COLO668 (cell line): ENCODE measurements around the gene UBE3C.

ENCODE experiments used
- DNase-seq: peaks from one replicate; lab custom pipeline; 2025; ENCODE audit not compliant: unreplicated experiment; lab: John Stamatoyannopoulos, UW

UBE3C gene

GRCh38 chr7:157282141-157282801, 143.5 kb downstream of the UBE3C start:
- no peak for DNase-seq

DNA sequence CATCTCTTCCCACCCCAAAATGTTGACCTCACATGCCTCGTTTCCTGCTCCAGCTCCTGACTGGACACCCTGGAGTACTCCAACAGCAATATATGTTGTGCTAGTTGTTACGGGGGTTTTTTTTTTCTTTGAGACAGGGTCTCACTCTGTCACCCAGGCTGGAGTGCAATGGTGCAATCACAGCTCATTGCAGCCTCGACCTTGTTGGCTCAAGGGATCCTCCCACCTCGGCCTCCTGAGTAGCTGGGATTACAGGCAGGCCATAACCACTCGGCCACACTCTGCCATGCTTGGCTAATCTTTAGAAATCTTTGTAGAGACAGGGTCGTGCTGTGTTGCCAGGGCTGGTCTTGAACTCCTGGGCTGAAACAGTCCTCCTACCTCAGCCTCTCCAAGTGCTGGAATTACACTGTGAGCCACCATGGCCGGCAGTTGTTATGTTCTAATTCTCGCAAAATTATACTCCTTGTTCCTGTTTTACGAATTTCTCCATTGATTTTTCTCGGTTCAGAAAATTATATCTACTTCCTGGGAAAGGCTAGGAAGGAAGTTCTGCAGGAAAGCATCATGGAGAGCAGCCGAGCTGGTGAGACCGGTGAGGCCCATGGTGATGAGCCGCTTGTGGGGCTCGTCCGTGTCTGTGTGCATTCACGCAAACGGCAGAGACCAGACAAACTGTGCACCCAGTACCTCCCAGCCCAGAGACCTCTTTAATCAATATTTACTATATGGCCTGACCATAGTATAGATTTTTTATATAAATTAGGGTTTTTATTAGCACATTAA, 145.7 kb downstream of the UBE3C start:
- DNase-seq, result no peak

DNA sequence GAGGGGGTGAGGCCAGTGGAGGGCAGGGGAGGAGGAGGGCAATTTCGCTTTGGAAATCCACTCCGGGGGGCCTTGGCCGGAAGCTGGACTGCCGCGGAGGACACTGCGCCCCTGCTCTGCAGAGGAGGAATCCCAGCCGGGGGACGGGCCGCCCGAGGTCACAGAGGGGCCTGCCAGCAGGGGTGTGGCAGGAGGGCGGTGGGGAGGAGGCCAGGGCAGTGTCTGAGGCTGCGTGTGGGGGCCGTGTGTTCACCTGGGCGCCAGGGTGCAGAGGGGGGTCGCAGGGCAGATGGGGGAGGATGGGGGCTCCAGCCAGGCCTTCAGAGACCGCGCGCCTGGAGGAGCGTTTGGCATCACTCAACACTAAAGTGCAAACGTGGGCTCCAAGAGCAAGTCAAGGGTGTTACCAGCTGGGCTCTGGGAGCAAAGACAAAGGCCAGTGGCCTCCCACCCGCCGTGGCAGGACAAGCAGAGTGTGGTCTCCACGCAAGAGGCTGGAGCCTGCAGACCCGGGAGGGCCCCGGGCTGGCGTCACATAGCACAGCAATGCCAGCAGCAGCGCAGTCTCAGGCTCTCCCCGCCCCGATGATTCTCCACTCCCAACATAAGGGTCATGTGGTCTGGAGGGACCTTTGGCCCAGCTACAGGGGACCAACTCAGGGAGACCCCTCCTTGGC, 152.8 kb downstream of the UBE3C start:
- no peak for DNase-seq

DNA sequence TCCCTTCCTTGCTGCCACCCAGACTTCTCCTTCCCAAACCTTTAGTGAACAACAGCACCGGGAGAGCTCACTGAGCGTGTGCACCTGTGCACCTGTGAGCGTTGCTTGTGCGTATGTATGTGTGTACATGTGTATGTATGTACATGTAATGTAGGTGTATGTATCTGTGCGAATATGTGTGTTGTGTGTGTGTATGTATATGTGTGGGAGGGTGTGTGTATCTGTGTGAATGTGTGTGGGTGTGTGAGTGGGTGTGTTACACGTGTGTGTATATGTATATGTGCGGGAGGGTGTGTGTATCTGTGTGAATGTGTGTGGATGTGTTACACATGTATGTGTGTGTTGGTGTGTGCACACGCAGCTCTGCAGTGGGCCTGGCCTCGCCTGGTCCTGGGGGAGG, 153.5 kb downstream of the UBE3C start:
- no peak for DNase-seq

- DNase-seq, result no peak
Measured at GRCh38 chr7:157292770-157293412, 154.2 kb downstream of the UBE3C start.

DNA sequence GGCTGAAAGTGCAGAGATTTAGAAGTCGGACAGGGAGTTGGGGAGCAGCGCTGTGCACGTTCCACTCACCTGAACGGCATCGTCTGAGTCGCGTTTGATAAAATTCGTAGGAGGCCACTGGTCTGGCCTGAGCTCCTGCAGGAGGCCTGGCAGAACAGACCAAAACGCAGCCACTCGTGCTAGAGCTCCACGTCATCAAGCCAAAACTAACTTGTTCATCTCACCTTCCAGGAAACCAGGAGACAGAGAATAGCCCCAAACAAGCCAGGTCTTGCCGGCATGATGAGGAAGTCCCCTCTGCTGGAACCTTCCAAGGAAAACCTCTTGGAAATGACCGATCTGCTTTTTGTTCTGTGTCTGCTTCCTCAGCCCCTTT, 154.7 kb downstream of the UBE3C start:
- DNase-seq, result no peak

DNA sequence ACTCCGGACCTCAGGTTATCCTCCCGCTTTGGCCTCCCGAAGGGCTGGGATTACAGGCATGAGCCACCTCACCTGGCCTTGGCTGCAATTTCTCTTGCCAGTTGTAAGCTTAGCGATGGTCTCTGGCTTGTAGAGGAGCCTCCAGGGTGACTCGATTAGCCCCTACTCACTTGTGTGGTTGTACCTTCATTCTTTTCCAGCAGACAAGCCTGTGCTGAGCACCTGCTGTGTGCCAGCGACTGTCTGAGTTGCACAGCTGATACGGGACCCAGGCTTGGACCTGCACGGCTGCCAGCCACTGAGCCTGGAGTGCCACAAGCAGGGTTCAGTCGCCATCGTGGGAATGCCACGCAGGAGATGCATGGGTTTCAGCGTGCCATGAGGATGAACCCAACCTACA, 156.0 kb downstream of the UBE3C start:
- DNase-seq, result no peak

DNA sequence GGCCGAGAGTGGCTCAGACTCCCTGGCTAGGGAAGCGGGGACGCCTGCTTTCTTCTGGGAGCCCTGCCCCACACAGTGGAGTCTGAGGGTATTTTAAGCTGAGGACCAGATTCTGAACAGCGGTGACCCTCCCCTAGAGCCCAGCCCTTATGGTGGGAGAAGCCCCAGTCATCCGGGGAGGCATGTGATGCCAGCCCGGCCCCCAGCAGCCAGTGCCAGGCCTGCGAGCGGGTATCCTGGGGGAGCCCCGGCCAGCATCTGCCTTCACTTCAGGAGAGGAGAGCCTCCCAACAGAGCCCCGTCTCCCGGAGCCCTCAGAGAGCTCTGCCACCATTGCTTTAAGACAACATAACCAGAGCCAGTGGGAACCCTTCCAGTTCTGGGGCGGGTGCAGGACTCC, 156.6 kb downstream of the UBE3C start:
- no peak for DNase-seq

DNA sequence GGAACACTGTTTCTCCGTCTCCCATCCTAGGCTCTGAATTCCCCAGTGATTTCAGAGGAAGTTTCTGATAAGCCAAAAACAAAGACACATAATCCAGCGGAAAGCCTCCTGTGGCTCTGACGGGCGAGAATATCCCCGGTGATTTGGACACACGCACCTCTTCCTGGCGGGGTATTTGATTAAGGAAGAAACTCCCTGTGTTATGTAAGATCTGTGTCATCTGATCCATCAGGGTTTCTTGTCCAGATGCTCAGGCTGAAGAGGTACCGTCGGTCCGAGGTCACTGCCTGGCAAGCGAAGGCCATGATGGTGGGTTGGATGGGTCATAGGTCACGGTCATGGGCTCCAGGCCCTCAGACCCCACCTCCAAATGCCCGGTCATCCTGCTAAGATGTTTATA, 158.5 kb downstream of the UBE3C start:
- DNase-seq, result no peak

GRCh38 chr7:157299317-157299612, 160.5 kb downstream of the UBE3C start:
- DNase-seq, result no peak

DNA sequence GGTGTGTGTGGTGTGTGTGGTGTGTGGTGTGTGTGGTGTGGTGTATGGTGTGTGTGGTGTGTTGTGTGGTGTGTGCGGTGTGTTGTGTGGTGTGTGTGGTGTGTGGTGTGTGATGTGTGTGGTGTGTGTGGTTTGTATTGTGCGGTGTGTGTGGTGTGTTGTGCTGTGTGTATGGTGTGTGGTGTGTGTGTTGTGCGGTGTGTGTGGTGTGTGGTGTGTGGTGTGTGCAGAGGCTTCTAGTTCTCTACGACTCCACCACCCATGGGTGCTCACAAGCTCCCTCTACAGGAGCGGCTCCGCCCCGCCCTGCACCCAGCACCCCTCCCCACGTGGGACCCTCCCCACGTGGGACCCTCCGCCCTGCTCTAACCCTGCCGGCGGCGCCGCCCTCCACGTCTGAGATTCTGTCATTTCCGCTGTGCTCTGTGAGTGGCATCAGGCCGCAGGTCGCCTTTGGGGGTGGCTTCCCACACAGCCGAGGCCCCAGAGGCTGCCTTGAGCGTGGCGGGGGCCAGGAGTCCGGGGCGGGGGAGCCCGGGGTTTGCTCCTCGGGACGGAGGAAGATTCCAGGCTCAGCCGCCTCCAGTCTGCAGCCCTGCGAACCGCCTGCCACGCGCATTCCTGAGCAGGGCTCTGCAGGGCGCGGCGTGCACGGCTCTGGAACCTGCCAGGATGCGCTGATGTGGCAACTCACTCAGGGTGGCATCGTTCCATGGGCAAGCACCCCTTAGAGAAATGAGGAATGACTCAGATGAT, 161.1 kb downstream of the UBE3C start:
- no peak for DNase-seq

DNA sequence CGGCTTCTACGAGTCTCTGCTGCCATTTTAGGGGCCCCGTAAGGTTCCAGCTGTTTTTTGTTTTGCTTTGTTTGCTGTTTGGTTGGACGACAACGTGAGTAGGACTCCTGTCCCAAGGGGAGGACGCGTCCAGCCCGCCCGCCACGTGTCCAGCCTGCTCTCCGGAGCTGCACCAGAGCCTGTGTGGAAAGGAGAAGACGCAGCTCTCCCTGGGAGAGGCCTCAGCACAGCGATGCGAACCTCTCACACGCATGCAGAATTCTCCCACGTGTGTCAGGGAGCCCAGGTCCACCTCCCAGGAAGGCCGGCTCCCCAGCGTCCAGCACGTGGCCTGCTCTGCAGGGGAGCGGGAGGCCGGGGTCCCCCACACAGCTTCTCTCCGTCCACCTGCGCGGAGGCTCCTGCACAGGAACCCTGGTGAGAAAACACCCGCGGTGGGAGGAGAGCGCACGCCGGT, 161.7 kb downstream of the UBE3C start:
- no peak for DNase-seq

DNA sequence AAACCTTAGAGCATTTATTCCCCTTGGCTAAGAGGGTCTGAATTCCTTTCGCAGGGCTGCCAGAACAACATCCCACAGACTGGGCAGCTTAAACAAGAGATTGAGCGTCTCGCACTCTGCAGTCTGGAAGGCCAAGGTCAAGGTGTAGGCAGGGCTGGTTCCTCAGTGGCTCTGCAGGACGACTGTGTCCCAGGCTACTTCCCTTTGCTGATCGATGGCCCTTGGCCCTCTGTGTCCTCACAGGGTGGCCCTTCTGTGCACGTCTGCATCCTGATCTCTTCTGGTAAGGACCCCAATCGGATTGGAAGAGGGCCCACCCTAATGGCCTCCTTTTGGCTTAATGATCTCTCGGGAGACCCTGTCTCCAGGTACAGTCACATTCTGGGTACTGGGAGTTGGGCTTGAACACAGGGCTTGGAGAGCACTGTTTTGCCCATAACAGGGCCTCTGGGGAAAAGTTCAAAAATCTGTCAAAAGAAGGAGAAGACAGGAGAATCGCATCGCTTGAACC, 162.9 kb downstream of the UBE3C start:
- no peak for DNase-seq

GRCh38 chr7:157306846-157307838, 168.4 kb downstream of the UBE3C start:
- DNase-seq, result no peak

GRCh38 chr7:157309988-157310668, 171.4 kb downstream of the UBE3C start:
- no peak for DNase-seq

- no peak for DNase-seq
Measured at GRCh38 chr7:157310676-157311185, 172.0 kb downstream of the UBE3C start.

DNA sequence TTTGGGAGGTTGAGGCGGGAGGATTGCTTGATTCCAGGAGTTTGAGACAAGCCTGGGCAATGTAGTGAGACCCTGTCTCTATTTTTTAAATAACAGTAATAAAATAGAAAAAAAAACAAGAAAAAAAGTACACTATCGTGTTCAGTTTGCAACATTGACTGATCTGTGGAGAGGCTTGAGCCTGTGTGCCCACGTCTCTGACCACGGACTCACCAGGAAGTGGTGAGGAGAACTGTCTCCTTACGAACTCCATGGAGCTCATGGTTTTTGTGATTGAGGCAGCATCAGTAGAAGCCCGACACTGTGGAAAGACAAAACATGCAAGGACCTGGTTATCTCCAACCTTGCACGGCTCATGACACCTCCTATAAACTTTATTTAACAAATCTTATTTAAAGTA, 174.2 kb downstream of the UBE3C start:
- no peak for DNase-seq

DNA sequence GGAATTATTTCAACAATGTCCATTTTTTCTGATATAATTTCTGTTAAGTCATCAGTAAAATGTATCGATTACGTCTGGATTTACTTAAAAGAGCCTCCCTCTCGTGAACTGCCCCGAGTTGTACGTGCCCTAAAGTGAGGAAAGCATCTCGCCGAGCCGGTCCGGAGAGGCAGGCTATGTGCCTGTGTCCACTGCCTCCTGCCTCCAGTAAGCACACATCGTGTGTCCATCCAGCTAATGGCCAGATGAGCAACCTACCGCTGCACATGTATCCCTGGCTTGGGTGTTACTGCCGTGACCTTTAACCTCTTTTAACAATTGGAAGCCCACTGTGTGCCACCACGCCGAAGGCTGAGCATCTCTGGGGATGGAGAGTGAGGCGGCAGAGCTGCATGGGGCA, 174.9 kb downstream of the UBE3C start:
- DNase-seq, result no peak
